Stimulated activated CD4-positive, alpha-beta T cell treated with anti-CD3 and anti-CD28 coated beads, TNF-alpha, amount 100 ng/mL, for 1 hour (primary cell): ENCODE results near the gene HOXB1.
"Not testable (repeated sequence)": the region's sequence is repeated elsewhere in the genome, so short reads cannot be mapped to it uniquely, and the experiment has no call there.

Source experiments
- DNase-seq, 3 donors: peaks; one replicate each; pipeline ENCODE4 v3.0.0-alpha.2; 2020; ENCODE audit warnings: low read depth in 3 of 3, low spot score in 1 of 3

Gene HOXB1

DNA sequence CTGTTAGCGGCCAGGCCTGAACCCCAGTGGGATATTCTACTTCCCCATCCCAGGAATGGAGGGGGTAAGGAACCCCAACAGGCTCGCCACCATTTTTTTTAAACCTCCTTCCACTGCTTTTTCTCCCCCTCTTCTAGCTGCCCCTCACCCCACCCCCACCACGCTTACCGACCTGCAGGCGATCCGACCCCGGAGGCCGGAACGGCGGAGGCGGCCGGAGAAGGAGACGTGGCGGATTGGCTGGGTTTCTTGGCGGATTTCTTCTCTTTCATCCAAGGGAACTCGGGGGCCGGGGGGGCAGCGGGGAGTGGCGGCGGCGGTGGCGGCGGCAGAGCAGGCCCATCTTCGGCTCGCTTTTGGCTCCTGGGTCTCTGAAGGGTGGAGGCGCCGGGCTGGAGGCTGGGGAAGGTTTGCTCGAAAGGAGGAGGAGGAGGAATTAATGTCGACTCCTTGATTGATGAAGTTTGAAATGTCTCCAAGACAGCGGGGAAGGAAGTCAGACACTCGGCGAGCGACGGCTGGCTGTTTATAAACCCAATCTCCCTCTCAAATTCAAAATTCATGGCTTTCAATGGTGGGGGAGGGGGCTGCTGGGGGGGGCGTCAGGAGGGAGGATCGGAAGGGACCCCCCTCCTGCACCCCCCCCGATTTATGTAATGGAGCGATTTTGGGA is 13.7 kb upstream of the HOXB1 start:
- no peak for DNase-seq

DNA sequence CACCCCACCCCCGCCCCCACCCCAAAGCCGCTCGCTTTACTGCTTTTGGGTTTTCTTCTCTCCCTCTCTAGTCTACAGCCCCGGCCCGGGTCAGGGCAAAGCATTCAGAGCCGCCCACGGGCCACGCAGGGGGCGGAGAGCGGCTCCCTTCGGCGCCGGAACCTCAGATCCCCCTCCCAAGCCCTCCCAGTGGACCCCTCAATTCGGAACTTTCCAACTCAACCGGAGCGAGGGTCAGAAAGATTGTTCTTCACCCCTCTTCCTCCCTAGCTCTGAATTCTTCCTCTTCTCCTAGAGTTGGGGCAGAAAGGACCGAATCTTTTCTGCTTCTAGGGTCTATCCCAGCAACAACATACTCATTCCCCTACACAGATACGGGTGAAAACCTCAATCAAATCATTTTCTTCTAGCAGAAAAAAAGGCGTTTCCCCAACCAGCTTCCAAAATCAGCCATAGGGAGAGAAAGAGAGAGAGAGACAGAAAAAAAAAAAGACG is 13.1 kb upstream of the HOXB1 start:
- DNase-seq = no peak

DNA sequence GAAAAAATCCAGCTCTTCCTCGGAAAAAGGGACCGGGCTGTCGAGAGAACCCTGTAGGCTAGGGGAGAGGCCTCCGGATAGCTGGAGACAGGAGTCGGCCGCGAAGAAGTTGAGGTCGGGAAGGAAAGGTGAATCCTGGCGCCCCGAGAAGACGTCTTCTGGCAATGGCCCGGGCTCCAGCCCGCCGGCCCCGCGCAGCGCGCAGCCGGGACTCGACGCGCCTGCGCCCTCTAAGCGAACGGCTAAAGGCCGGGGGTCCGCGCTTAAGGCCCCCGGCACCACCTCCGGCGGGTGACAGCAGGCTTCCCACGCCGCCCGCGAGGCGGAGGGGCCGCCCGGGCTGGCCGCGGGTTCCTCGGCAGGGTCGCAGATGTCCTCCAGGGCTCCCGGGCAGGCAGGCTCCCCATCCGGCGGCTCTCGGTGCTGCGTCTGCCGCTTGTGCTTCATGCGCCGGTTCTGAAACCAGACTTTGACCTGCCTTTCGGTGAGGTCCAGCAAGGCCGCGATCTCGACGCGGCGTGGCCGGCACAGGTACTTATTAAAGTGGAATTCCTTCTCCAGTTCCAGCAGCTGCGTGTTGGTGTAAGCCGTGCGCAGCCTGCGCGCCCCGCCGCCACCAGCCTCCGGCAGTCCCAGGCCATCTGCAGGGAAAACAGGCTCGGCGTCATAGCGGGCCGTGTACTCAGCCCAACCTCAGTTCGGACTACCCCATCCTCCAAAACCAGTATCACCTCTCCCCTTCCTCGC is 12.5 kb upstream of the HOXB1 start:
- DNase-seq = no peak

DNA sequence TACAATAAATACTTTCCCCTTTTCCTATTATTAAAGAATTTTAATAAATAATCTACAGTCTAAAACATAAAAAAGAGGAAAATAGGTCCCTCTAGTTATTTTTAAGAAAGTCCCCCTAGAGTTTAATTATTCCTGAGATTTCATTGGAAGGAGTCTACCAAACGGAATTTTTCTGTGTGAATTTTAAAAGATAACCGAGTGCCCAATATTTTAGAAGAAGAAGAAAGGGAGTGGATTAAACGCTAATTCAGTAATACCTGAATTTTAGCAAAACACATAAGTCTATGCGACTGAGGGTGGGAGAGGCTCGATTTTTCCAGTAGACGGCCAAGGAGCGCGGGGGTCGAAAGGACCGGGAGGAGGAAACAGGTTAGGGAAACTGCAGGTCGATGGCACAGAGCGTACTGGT is 11.9 kb upstream of the HOXB1 start:
- no peak for DNase-seq

DNA sequence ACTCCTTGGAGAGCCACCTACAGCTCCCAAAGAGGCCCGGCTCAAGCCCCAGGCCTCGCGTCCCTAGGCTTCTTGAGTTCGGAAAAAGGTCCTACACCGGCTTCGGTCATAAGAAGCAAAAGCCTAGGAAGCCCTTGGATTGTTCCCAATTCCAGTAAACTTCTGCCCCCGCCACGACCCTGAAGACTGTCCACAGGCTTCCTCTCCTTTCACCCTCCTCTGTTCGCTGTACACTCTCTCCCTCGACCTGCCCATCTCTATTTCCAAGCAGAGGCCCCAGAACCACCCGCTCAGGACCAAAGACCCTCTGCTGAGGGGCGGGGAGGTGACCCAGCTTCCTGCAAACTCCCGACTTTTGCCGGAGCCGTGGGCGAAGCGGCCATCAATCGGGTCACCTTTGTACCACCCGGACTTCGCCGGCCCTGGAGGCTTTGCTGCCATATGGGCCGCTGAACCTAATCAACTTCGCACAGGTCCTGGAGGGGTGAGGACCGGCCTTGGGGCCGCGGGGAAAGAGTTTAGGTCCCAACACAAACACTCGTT is 11.4 kb upstream of the HOXB1 start:
- no peak for DNase-seq

DNA sequence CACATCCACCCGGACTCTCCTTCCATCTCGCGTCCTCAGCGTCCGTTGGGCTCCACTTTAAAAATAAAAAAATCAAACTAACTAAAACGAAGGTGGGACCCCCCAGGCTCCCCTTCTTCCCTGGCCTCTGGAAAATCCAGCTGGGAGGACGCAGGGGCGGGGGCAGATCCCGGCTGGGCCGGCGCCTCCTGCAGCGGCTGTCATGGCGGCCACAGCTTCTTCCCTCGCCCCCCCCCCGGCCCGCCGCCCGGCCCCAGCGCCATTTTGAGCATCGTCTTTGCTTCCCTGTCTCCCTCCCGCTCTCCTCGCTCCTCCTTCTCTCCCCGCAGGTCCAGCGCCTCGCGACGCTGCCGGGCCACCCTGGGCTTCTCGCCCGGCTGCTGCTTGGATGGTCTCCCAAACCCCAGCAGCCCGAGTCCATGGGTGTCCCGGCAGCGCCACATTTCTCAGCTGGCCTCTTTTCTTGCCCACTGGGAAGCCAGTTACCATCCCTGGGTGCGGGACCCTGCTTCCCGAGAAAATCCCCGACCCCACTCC is 10.8 kb upstream of the HOXB1 start:
- DNase-seq = peak in 1 of 3 donors; percentile 50

DNA sequence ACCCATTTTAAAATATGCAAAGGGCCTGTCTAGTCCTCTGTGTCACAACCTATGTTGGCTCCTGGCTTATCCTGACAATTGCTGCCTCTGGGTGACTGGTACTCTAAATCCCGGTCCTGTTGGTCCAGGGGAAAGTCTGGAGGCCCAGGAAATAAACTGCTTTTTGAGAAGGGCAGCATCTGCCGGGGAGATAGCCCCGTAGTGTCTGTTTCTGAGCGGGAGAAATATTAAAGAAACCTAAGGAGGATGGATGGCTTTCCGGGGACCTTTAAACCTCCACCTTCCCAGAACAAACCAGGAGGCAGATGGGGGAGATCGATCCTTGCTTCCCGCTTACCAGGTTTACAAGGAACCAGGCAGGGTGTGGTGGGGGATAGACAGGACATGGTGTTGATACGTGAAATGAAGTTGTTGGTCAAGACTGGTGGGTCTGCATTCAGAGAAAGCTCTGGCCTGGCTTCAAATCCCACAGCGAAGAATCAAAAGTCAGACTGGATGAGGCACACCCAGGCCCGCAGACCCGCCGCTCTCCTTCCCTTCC is 10.3 kb upstream of the HOXB1 start:
- DNase-seq = no peak

DNA sequence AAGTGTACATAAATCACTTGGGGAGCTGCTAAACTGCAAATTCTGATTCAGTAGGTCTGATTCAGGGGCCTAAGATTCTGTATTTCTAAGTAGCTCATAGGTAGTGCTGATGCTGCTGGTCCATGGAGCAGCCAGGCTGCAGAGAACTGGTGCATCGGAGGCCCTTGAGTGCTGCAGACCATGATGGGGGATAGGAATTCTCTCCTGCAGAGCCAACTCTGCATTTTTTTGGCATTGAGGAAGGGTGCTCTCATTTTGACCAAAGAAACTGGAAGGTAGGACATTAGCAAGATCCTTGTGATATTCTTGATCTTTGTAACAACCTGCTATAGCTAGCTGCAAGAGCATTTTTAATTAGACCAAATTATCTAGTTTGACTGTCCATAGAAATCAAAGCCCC is 9.4 kb upstream of the HOXB1 start:
- DNase-seq = no peak

DNA sequence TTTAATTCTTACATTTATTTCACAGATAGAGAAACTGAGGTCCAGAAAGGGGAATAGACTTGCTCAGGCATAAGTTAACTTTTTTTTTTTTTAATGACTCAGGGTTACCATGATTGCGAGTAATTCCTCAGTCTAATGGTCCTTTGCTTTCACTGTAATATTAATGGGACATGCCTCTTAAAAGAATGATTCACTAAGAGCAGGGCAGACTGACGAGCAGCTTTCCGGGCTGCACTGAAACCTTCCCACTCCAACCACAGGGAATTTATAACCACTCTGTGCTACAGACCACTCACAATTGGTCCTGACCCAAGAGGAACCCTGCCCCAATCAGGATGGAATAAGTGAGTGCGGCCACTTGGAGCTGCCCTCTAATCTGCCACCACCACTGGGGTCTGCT is 8.4 kb upstream of the HOXB1 start:
- DNase-seq = no peak

DNA sequence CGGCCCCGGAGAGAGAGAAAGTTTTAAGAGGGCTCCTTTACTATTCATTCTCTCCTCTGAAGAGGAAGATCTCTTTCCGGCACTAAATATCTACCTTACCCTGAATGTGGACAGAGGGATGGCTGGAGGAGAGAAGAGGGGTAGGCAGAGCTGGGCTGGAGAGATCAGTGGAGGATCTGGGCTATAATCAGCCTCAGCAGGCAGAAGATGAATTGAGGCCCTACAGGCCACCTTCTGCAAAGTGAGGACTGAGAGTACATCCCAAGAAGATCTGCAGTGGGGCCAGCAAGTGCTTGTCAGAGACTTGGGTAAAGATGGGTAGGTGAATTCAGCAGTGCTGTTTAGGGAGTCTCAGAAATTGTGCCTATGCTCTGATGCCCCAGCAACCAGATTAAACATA is 6.5 kb upstream of the HOXB1 start:
- DNase-seq = no peak

DNA sequence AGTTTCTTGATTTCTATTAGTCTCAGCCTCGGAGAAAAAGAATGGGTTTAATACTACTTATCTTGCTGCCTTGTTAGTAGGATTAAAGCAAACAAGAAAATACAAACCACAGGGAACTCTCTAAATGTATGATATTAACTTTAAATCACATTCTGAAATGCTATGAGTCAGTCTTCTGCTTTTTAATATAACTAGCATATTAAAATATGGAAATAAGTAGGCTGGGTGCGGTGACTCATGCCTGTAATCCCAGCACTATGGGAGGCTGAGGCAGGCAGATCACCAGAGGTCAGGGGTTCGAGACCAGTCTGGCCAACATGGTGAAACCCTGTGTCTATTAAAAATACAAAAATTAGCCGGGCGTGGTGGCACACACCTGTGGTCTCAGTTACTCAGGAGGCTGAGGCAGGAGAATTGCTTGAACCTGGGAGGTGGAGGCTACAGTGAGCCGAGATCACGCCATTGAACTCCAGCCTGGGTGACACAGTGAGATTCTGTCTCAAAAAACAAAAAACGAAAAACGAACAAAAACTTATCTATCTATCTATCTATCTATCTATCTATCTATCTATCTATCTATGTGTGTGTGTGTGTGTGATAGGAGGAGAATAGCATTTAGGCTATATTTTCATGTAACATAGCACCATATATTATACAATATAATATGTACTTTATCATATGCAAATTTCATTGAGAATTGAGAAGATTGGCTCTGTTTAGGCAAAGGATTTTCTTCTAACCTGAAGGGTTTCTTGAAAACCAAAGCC is 5.2 kb upstream of the HOXB1 start:
- DNase-seq = not testable (repeated sequence)

DNA sequence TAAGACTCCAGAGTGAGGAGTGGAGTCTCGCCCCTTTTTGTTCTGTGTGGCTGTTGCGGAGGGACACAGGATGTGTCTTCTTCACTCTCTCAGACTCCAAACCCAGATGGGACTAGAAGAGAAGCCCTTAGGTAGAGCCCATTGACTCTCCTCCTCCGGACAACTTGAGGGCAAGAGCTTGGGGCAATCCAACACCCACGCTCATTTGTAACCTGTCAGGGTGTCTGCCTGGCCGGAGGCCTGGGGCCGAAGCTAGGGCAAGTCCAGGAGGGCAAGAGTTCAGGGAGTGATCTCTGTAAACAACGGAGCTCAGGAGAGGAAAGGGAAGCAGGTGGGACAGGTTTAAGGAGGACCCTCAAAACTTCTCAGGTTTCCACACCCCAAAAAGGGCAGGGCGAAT is 1.4 kb upstream of the HOXB1 start:
- no peak for DNase-seq

DNA sequence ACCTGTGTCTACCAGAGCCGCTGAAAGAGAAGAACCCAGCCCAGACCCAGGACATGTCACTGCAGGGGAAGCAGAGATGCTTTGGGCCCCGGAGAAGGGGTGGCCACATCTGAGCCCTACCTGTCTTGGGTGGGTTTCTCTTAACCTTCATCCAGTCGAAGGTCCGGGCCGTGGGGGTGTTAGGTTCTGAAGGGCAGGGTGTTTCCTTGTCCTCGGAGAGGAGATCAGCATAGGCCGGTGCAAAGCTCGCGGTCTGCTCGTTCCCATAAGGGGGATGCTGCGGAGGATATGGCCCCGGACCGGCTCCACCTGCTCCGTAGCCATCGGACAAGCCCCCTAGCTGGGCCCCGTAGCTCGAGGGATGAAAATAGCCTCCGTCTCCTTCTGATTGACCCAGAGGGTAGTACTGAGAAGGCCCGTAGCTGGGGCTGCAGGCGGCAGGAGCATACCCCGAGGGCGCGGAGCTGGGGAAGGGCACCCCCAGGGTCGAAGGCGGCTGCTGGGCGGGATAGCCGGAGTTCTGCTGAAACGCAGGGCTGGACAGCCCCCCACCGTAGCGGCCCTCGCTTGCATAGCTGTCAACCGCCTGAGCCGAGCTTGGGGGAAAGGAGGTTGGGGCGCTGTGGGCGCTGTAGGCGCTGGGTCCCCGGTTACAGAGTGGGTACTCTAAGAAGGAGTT is 464 bp downstream of the HOXB1 start:
- no peak for DNase-seq

DNA sequence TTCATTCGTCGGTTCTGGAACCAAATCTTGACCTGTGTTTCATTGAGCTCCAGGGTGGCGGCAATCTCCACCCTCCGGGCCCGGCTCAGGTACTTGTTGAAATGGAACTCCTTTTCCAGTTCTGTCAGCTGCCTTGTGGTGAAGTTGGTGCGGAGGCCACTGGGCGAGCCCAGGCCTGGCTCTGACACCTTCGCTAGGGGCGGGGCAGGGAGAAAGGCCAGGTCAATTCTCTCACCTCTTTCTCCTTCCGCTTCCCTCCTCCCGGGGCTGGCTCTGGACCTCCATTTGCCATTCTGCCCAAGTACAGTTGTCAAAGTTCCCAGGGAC is 1.2 kb downstream of the HOXB1 start:
- no peak for DNase-seq

DNA sequence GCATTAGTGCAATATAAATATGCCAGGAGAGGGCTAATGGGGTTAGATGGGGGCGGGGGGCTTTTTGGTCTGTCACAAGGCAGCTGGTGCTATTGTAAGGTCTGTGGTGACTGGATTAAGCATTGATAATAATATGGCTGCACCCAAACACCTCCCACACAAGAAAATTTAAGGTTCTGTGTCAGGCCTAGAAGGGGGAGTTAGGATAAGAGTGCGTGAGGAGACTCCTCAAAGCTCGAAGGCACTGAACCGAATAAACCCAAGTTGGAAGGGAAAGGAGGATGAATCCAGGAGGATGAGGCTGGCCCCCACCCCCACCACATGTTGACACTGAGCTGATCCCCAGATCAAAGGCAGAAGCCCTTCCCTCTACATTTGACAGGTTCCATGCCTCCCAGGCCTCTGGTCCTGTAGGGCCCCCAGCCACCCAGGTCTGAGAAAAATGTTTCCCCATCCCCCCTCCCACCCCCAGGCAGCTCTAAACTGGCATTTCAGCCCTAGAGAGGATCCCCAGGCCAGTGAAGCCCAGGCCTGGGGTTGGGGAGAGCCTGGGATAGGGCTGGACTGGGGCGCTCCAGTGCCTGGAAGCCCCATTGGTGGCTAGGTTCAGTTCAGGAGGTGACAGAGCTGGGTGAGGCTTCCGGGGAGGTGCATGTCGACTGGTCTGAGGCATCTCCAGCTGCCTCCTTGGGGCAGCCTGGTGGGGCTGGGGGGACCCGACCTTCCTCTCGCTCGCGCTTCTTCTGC is 1.7 kb downstream of the HOXB1 start:
- no peak for DNase-seq

DNA sequence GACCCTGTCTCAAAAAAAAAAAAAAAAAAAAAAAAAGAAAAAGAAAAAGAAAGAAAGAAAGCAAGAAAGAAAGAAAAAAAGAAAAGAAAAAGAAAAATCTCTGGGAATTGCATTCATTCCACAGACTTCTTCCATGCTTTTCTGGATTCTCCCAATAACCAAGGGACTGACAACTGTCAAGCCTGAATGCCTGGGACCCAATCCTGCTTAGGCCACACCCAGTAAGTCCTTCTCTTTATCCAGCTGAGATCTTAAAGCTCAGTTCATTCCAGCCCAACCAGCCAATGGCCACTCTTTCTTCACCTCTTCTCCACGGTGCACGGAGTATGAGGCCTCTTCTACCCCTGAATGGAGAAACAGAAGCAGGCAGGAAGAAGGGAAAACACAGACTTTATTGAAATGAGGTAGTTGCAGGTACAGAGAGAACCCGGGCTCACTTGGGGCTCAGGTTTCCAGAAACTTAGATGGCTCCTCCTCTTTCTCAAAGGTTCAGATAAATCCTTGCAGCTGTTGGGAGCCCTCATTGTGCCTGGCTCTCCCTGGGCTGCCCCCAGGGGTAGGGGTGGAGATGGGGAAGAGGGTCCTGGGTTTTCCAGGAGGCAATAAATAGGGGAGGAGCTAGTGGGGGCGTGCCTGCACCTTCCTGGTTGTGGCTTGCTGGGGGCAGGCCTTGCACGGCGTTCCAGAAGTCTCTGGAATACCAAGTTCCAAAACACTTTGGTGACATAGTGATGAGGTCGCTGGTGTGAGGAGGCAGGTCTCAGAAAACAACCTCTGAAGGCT is 2.5 kb downstream of the HOXB1 start:
- DNase-seq = no peak

DNA sequence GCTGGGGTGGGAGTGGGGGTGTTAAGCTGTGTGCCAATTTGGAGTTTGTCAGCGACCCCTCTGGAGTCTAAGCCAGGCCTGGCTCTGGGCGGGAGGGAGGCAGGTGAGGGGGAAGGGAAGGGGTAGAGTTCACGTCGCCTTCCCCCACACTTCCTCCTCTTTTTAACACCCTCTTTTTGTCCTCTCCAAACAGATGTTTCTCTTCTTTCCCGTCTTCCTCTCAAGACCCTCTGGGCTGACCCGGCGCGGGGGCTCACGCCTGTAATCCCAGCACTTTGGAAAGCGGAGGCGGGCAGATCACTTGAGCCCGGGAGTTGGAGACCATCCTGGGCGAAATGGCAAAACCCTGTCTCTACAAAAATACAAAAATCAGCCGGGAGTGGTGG is 3.3 kb downstream of the HOXB1 start:
- no peak for DNase-seq

DNA sequence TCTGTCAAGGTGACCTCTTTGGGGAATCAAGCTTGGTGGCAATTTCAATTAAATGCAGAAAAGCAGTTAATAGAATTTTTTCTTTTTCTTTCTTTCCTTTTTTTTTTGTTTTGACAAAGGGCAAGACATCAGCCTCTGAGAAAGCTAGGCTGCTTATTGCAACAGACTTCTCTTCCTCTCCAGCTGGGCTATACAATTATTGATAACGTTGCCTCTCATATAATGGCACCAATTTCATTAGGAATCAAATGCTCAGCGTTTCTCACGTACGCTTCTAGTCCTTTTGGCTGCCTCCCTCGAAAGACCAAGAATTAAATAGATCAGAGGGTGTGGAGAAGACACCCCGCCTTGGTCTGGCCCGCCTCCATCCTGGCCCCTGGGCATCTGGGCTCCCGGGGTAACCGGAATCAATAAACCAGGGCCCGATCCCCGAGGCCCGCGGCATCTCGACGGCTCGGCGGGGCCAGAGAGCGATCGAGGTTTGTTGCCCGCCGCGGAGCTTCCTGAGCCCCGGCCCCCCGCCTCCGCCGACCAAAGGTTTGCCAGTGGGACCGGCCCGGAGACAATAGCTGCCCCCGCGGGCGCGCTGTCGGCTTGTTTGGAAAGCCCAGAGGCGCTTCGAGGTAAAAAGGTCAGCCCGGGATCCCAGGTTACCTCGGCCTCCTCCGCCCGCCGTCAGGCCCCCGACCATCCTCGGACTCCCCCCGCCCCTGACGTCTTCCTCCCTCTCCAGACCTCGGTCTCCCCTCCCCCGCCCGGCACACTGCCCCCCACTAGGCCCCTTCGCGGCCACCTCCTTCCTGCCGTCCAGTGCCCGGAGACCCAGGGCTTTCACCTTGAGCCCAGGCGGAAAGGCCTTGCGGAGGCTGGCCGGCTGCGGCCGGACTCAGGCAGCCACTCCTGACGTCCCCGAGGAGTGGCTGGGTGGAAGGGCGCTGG is 3.9 kb downstream of the HOXB1 start:
- no peak for DNase-seq
